Mesendoderm (in vitro differentiated cells): ENCODE data around the gene TEDC2.

Experiments
- DNase-seq: peaks from one replicate; pipeline ENCODE4 v3.0.0; 2013
- H2AK5ac ChIP-seq: 2 replicates; pipeline ENCODE4 v1.6.1; 2013; ENCODE audit warnings: low read length, inconsistent platforms
- H2BK120ac ChIP-seq: 2 replicates; pipeline ENCODE4 v1.6.1; 2013; ENCODE audit warnings: low read depth, mild to moderate bottlenecking, low read length, moderate library complexity, mixed read lengths
- H2BK15ac ChIP-seq: replicated peaks from 2 replicates; pipeline ENCODE4 v1.6.1; 2013; ENCODE audit warnings: low read depth, mild to moderate bottlenecking, moderate library complexity
- H2BK5ac ChIP-seq: 2 replicates; pipeline ENCODE4 v1.6.1; 2013; ENCODE audit warnings: low read length, inconsistent platforms
- H3K18ac ChIP-seq: 2 replicates; pipeline ENCODE4 v1.6.1; 2013; ENCODE audit warnings: mild to moderate bottlenecking, low read length, mixed read lengths
- H3K23ac ChIP-seq: one replicate; pipeline ENCODE4 v1.6.1; 2013; ENCODE audit warnings: low read length
- H3K27ac ChIP-seq: 2 replicates; pipeline ENCODE4 v1.5.1; 2013; ENCODE audit warnings: low read depth, mild to moderate bottlenecking, inconsistent platforms, low read length, moderate library complexity
- H3K27me3 ChIP-seq: 2 replicates; pipeline ENCODE4 v1.6.1; 2013; ENCODE audit warnings: low read length, control low read depth, mild to moderate bottlenecking, inconsistent platforms; ENCODE audit not compliant: insufficient read depth, poor library complexity
- H3K36me3 ChIP-seq: 2 replicates; pipeline ENCODE4 v1.6.1; 2013; ENCODE audit warnings: low read length, inconsistent platforms; ENCODE audit not compliant: control insufficient read depth, insufficient read depth
- H3K4ac ChIP-seq: one replicate; pipeline ENCODE4 v1.6.1; 2013; ENCODE audit warnings: low read depth, mild to moderate bottlenecking, low read length, moderate library complexity
- H3K4me1 ChIP-seq: 2 replicates; pipeline ENCODE4 v1.6.1; 2013; ENCODE audit warnings: low read depth, low read length, inconsistent platforms; ENCODE audit not compliant: control insufficient read depth
- H3K4me2 ChIP-seq: 2 replicates; pipeline ENCODE4 v1.6.1; 2013; ENCODE audit warnings: low read length
- H3K4me3 ChIP-seq: 2 replicates; pipeline ENCODE4 v1.5.1; 2013; ENCODE audit warnings: mild to moderate bottlenecking, low read length
- H3K56ac ChIP-seq: one replicate; pipeline ENCODE4 v1.6.1; 2013; ENCODE audit warnings: low read length
- H3K79me1 ChIP-seq: 2 replicates; pipeline ENCODE4 v1.6.1; 2013; ENCODE audit warnings: low read length, inconsistent platforms
- H3K79me2 ChIP-seq: 2 replicates; pipeline ENCODE4 v1.6.1; 2013; ENCODE audit warnings: mild to moderate bottlenecking, low read length; ENCODE audit not compliant: control insufficient read depth, insufficient read depth
- H3K9ac ChIP-seq: 2 replicates; pipeline ENCODE4 v1.6.1; 2013; ENCODE audit warnings: low read length, inconsistent platforms
- H4K5ac ChIP-seq: one replicate; pipeline ENCODE4 v1.6.1; 2013; ENCODE audit warnings: low read length
- H4K8ac ChIP-seq: one replicate; pipeline ENCODE4 v1.6.1; 2013; ENCODE audit warnings: low read depth, mild to moderate bottlenecking, control low read depth, low read length, moderate library complexity
- WGBS: extraction: QIAGEN DNeasy Blood & Tissue Kit; methylation state at CpG from one replicate; pipeline ENCODE4 v1.1.7; 2013; ENCODE audit warnings: low lambda C conversion rate, missing lambda C conversion rate; ENCODE audit not compliant: insufficient coverage; ENCODE audit errors: extremely low coverage; 5-methylcytosine and 5-hydroxymethylcytosine counted together

TEDC2 gene

DNA sequence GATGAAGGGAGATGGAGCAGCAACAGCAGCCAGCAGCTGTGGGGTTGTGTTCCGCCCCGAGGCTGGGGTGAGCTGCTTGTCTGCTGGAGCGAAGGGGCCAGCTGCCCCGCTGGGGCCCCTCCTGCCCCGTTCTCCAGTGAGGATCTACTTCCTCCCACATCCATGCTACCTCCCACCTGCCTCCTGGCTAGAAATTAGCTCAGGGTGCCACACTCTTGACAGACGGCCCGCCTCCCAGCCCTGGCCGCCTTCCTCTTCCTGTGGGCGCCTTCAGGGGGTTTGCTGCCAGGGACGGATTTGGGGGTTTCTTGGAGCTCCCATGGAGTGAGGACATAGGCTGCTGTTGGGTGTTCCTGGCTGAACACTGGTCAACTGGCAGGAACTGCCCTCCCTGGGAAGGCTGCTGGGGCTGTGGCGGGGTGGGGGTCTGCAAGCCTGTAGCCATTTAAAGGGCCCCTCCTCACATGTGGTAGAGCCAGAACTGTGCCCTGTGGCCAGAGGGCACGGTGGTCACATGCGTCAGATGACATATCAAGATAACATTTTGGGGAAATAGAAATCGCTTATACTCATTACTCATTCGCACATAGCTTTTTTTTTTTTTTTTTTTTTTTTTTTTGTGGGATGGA is 28.1 kb downstream of the TEDC2 start:
- no peaks in the 10 kb centered on the region for H3K79me2 ChIP-seq
- no CpG with 5 or more reads among the region's 15 CpGs for WGBS
- no peak overlapping the region for H2BK120ac ChIP-seq
- H3K27me3 ChIP-seq, result no peaks in the 10 kb centered on the region
- DNase-seq, result no peak
- H4K8ac ChIP-seq, result no peak overlapping the region
- no peak overlapping the region for H3K4ac ChIP-seq
- no peaks in the 10 kb centered on the region for H3K79me1 ChIP-seq
- H3K9ac ChIP-seq, result no peak overlapping the region
- no peak overlapping the region for H4K5ac ChIP-seq
- H2BK5ac ChIP-seq, result no peak overlapping the region
- no peak overlapping the region for H3K27ac ChIP-seq
- H3K36me3 ChIP-seq, result no peaks in the 10 kb centered on the region
- no peak overlapping the region for H2AK5ac ChIP-seq
- H2BK15ac ChIP-seq, result no peak overlapping the region
- H3K4me3 ChIP-seq, result no peak overlapping the region
- no peak overlapping the region for H3K56ac ChIP-seq
- H3K18ac ChIP-seq, result no peak overlapping the region
- H3K23ac ChIP-seq, result no peak overlapping the region
- H3K4me2 ChIP-seq, result no peak overlapping the region
- no peaks in the 10 kb centered on the region for H3K4me1 ChIP-seq

DNA sequence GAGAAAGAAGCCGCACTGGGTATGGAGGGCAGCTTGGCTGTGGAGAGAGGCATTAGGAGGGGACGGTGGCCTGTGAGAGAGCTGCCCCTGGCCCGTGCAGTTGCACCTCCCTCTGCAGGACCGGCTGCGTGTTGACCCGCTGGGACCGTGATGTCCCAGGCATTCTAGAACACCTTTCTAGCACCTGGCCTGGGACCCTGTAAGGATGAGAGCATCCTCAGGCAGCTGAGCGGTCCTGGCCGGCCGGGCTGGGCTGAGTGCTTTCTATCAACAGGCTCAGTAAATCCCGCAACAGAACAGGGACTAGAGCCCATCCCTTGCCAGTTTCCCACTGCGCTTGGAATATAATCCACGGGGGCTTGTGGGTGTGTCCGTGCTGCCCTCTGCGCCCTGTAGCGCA is 29.7 kb downstream of the TEDC2 start:
- no peak for DNase-seq
- Histone ChIP-seq H3K27me3 (no peaks in the 10 kb centered on the region), H3K4me1 (no peaks in the 10 kb centered on the region), H2BK15ac (no peak overlapping the region), H2BK5ac (no peak overlapping the region), H3K18ac (no peak overlapping the region), H3K4me3 (no peak overlapping the region), H3K27ac (no peak overlapping the region), H3K79me2 (no peaks in the 10 kb centered on the region), H3K36me3 (no peaks in the 10 kb centered on the region), H3K56ac (no peak overlapping the region), H4K5ac (no peak overlapping the region), H2AK5ac (no peak overlapping the region), H3K79me1 (no peaks in the 10 kb centered on the region), H2BK120ac (no peak overlapping the region), H3K4me2 (no peak overlapping the region), H4K8ac (no peak overlapping the region), H3K23ac (no peak overlapping the region), H3K9ac (no peak overlapping the region), H3K4ac (no peak overlapping the region)
- WGBS, result no CpG with 5 or more reads among the region's 16 CpGs

DNA sequence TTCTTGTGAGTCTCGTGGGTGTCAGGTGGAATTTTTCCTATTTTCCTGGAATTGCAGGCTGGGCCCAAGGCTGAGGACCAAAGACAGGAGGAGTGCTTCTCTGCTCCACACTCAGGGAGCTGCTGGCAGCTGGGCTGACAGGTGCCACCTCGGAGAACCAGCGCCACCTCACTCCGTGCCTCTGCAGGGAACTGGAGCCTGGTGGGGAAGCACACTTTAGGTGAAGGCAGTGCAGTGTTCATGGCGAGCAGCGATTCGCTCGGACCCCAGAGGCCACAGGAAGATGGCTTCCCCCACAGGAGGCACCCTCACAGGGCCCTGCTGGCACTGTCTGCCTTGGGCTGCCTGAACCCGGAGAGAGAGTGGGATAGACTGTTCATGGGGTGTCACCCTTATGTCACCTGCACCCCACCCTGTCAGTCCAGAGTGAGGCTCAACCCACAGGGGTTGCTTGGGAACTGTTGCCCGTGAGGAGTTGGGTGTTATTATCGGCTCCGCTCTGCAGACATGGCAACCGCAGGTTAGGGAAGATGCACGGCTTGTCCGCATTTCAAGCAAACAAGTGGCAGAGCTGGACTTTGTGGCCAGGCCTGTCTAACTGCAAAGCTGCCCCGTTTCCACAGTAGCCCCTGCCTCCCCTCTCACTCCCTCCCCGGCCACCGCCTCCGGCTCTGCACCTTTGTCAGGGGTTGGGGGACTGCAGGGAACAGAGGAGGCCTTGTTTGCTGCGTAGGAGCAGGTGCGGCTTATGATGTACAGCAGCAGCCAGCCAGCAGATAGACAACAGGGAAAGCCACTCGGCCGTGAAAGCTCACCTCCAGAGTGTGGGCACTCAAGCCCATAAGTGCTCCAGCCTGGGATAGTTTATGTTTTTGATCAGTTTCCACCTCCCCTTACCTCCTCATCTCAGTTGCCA is 30.5 kb downstream of the TEDC2 start:
- Histone ChIP-seq H4K5ac (no peak overlapping the region), H3K79me1 (no peaks in the 10 kb centered on the region), H3K56ac (no peak overlapping the region), H3K4me2 (no peak overlapping the region), H3K27me3 (no peaks in the 10 kb centered on the region), H3K4me3 (no peak overlapping the region), H3K9ac (no peak overlapping the region), H2BK5ac (no peak overlapping the region), H3K79me2 (no peaks in the 10 kb centered on the region), H3K4me1 (no peaks in the 10 kb centered on the region), H4K8ac (no peak overlapping the region), H3K27ac (no peak overlapping the region), H3K23ac (no peak overlapping the region), H3K4ac (no peak overlapping the region), H2AK5ac (no peak overlapping the region), H3K18ac (no peak overlapping the region), H2BK15ac (no peak overlapping the region), H2BK120ac (no peak overlapping the region), H3K36me3 (no peaks in the 10 kb centered on the region)
- DNase-seq, result no peak
- no CpG with 5 or more reads among the region's 23 CpGs for WGBS

DNA sequence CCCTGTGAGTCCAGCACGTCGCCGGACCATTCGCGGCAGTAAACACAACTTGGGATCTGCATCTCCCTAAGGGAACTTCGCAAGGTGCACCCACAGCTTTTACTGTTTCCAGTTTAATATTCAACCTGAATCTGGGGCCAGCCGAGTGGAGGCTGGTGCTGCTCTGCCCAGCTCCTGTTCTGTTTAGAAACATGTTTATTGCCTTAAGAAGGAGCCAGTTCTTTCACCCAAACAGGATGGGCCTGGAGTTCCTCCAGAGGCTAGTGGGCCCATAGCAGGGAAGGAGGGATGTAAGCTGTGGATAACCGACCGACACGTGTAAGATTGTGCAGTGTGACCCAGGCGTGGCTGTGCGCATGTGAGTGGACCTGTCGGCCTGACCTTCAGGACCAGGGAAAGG is 32.4 kb downstream of the TEDC2 start:
- H3K4me2 ChIP-seq, result no peak overlapping the region
- no peaks in the 10 kb centered on the region for H3K79me2 ChIP-seq
- DNase-seq, result no peak
- no peak overlapping the region for H3K4me3 ChIP-seq
- no peak overlapping the region for H3K4ac ChIP-seq
- no peak overlapping the region for H4K8ac ChIP-seq
- no peaks in the 10 kb centered on the region for H3K36me3 ChIP-seq
- no peak overlapping the region for H3K18ac ChIP-seq
- no peak overlapping the region for H3K56ac ChIP-seq
- H3K4me1 ChIP-seq, result no peaks in the 10 kb centered on the region
- no peak overlapping the region for H2BK5ac ChIP-seq
- no peaks in the 10 kb centered on the region for H3K27me3 ChIP-seq
- no peaks in the 10 kb centered on the region for H3K79me1 ChIP-seq
- no peak overlapping the region for H2AK5ac ChIP-seq
- no peak overlapping the region for H4K5ac ChIP-seq
- no peak overlapping the region for H3K9ac ChIP-seq
- no peak overlapping the region for H2BK120ac ChIP-seq
- no peak overlapping the region for H2BK15ac ChIP-seq
- no CpG with 5 or more reads among the region's 13 CpGs for WGBS
- H3K27ac ChIP-seq, result no peak overlapping the region
- no peak overlapping the region for H3K23ac ChIP-seq

DNA sequence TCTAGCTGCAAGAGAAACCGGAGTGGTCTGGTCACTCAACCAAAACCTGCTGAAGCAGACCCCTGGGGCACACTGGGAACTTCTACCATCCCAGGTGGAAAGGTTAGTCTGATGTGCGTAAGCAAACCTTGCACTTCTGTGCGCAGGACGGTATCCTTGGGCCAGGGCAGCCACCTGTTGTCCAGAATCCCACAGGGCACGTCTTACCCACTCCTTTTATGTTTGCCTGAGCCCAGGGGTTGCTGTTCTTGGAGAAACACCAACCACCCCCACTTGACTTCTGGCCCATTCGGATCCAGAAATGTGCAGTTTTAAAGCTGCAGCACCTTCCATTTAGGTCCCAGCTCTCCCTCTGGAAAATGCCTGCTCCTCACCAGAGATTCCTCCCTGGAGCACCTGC is 33.7 kb downstream of the TEDC2 start:
- H2BK120ac ChIP-seq, result no peak overlapping the region
- no peak overlapping the region for H3K56ac ChIP-seq
- no peak overlapping the region for H2BK5ac ChIP-seq
- no CpG with 5 or more reads among the region's 6 CpGs for WGBS
- H3K4me3 ChIP-seq, result no peak overlapping the region
- H3K27me3 ChIP-seq, result no peaks in the 10 kb centered on the region
- no peak overlapping the region for H3K27ac ChIP-seq
- H3K36me3 ChIP-seq, result no peaks in the 10 kb centered on the region
- H4K5ac ChIP-seq, result no peak overlapping the region
- H3K18ac ChIP-seq, result no peak overlapping the region
- no peak for DNase-seq
- H3K4me1 ChIP-seq, result no peaks in the 10 kb centered on the region
- no peak overlapping the region for H2BK15ac ChIP-seq
- H3K4ac ChIP-seq, result no peak overlapping the region
- no peaks in the 10 kb centered on the region for H3K79me1 ChIP-seq
- H3K9ac ChIP-seq, result no peak overlapping the region
- H2AK5ac ChIP-seq, result no peak overlapping the region
- H3K23ac ChIP-seq, result no peak overlapping the region
- no peaks in the 10 kb centered on the region for H3K79me2 ChIP-seq
- no peak overlapping the region for H4K8ac ChIP-seq
- no peak overlapping the region for H3K4me2 ChIP-seq
